ENCODE data around the gene PNMA1. TPM values are rescaled to one million over a fixed set of nuclear protein-coding genes. Genes with fewer than 3 reads are reported as not detected.

PNMA1 gene
- total RNA-seq, 1 experiment from 2014 or later, result 43.3 TPM

Small RNA genes within 50 kb of the gene (microRNA-seq; reads per million reads assigned to microRNA genes)
- not detected for gene MIR4505

Other genes starting within 250 kb of the PNMA1 start
- gene RIOX1, start 223.5 kb downstream of the PNMA1 start, total RNA-seq (2022), result 12.3 and 12.4 TPM in 2 replicates
- gene ACOT1, start 177.2 kb downstream of the PNMA1 start, total RNA-seq (2022), result 2.1 and 2.8 TPM in 2 replicates
- gene HEATR4, start 155.4 kb downstream of the PNMA1 start, total RNA-seq (2022), result 0.37 and 1.8 TPM in 2 replicates
- 18.5 and 23.4 TPM in 2 replicates for gene ACOT2, start 145.2 kb downstream of the PNMA1 start, total RNA-seq (2022)
- gene ACOT4, start 122.5 kb downstream of the PNMA1 start, total RNA-seq (2022), result not detected in 2 replicates
- not detected in 2 replicates for gene ACOT6, start 101.9 kb downstream of the PNMA1 start, total RNA-seq (2022)
- 18.5 and 33.0 TPM in 2 replicates for gene DNAL1, start 69.4 kb downstream of the PNMA1 start, total RNA-seq (2022)
- 9.2 and 13.1 TPM in 2 replicates for gene PTGR2, start 137.4 kb upstream of the PNMA1 start, total RNA-seq (2022)
- gene ZNF410, start 172.5 kb upstream of the PNMA1 start, total RNA-seq (2022), result 74.0 and 76.0 TPM in 2 replicates
- gene FAM161B, start 235.7 kb upstream of the PNMA1 start, total RNA-seq (2022), result 2.1 and 3.0 TPM in 2 replicates
- 25.0 and 25.5 TPM in 2 replicates for gene COQ6, start 235.9 kb upstream of the PNMA1 start, total RNA-seq (2022)